Stimulated activated CD4-positive, alpha-beta T cell treated with anti-CD3 and anti-CD28 coated beads, Interleukin-1b, Interleukin-23, amount 100 ng/mL, for 4 hours (primary cell): ENCODE results near the gene GRIN3B.

Experiments
- DNase-seq, 2 donors: peaks; one replicate each; pipeline ENCODE4 v3.0.0-alpha.2; 2020; ENCODE audit warnings: low read depth in 2 of 2

GRIN3B gene

GRCh38 chr19:964761-965694, 35.2 kb upstream of the GRIN3B start:
- no peak for DNase-seq

GRCh38 chr19:966485-967088, 33.6 kb upstream of the GRIN3B start:
- no peak for DNase-seq

GRCh38 chr19:970695-971094, 29.5 kb upstream of the GRIN3B start:
- DNase-seq, result no peak

- DNase-seq, result no peak
Measured at GRCh38 chr19:971795-972194, 28.4 kb upstream of the GRIN3B start.

GRCh38 chr19:972281-972680, 27.9 kb upstream of the GRIN3B start:
- DNase-seq, result no peak

GRCh38 chr19:973726-974563, 26.3 kb upstream of the GRIN3B start:
- DNase-seq, result no peak

GRCh38 chr19:974564-975257, 25.5 kb upstream of the GRIN3B start:
- DNase-seq, result no peak

GRCh38 chr19:976476-976875, 23.7 kb upstream of the GRIN3B start:
- no peak for DNase-seq

GRCh38 chr19:977058-977464, 23.2 kb upstream of the GRIN3B start:
- no peak for DNase-seq

GRCh38 chr19:979318-979741, 20.9 kb upstream of the GRIN3B start:
- DNase-seq, result no peak

GRCh38 chr19:980133-980998, 19.9 kb upstream of the GRIN3B start:
- DNase-seq, result no peak

GRCh38 chr19:982567-983170, 17.6 kb upstream of the GRIN3B start:
- DNase-seq, result peak; percentile 64 to 74

GRCh38 chr19:984165-984967, 15.9 kb upstream of the GRIN3B start, which contains the start of gene WDR18:
Gene WDR18 (plus strand): TSS chr19:984345. CDS start chr19:984354, 9 bp downstream.
- DNase-seq, result peak; percentile 76 to 89

- no peak for DNase-seq
Measured at GRCh38 chr19:986083-986482, 14.1 kb upstream of the GRIN3B start.

GRCh38 chr19:988081-988480, 12.1 kb upstream of the GRIN3B start:
- no peak for DNase-seq

- no peak for DNase-seq
Measured at GRCh38 chr19:988510-988909, 11.7 kb upstream of the GRIN3B start.

- DNase-seq, result no peak
Measured at GRCh38 chr19:989381-990081, 10.7 kb upstream of the GRIN3B start.

- no peak for DNase-seq
Measured at GRCh38 chr19:990119-990571, 10.1 kb upstream of the GRIN3B start.

GRCh38 chr19:990746-991145, 9.5 kb upstream of the GRIN3B start:
- no peak for DNase-seq
